SKM-1 (cell line): ENCODE results near the gene ZNF581.
A peak's percentile ranks its signal among the peaks of the same experiment; 100 is the strongest.

ENCODE experiments used
- DNase-seq: peaks from one replicate; lab custom pipeline; 2025; ENCODE audit not compliant: unreplicated experiment; lab: John Stamatoyannopoulos, UW

Gene ZNF581

GRCh38 chr19:55625004-55625326 is 18.5 kb upstream of the ZNF581 start:
- no peak for DNase-seq

- DNase-seq = no peak
Measured at GRCh38 chr19:55626350-55626749, 17.1 kb upstream of the ZNF581 start.

- peak; percentile 15 for DNase-seq
Measured at GRCh38 chr19:55632463-55632834, 11.0 kb upstream of the ZNF581 start.

GRCh38 chr19:55633861-55634260 is 9.6 kb upstream of the ZNF581 start:
- no peak for DNase-seq

- no peak for DNase-seq
Measured at GRCh38 chr19:55635334-55635717, 8.1 kb upstream of the ZNF581 start.

GRCh38 chr19:55635856-55636440 is 7.5 kb upstream of the ZNF581 start:
- no peak for DNase-seq

- DNase-seq = no peak
Measured at GRCh38 chr19:55636723-55637122, 6.7 kb upstream of the ZNF581 start.

GRCh38 chr19:55637534-55637933 is 5.9 kb upstream of the ZNF581 start:
- DNase-seq = no peak

- peak; percentile 11 for DNase-seq
Measured at GRCh38 chr19:55638864-55639359, 4.5 kb upstream of the ZNF581 start.

GRCh38 chr19:55640043-55640576 is 3.3 kb upstream of the ZNF581 start:
- DNase-seq = no peak

GRCh38 chr19:55640577-55641425 is 2.6 kb upstream of the ZNF581 start, which contains the start of gene ZNF580:
Gene ZNF580, plus strand, starts transcription at chr19:55641002. Its CDS starts 1,507 bp downstream, at chr19:55642509.
- no peak for DNase-seq

- DNase-seq = no peak
Measured at GRCh38 chr19:55641426-55642152, 1.9 kb upstream of the ZNF581 start.

GRCh38 chr19:55642153-55643002 is 1.1 kb upstream of the ZNF581 start:
- no peak for DNase-seq

- DNase-seq = no peak
Measured at GRCh38 chr19:55643887-55644176, 383 bp downstream of the ZNF581 start.

GRCh38 chr19:55644191-55644833 is 863 bp downstream of the ZNF581 start:
- DNase-seq = no peak

GRCh38 chr19:55644842-55645511 is 1.5 kb downstream of the ZNF581 start:
- DNase-seq = no peak

GRCh38 chr19:55645512-55645881 is 2.0 kb downstream of the ZNF581 start:
- no peak for DNase-seq

- DNase-seq = no peak
Measured at GRCh38 chr19:55646889-55647731, 3.7 kb downstream of the ZNF581 start.
